Mucosa of descending colon (tissue), 3 donors: Measurements from ENCODE around the gene EPOP. TPM values are rescaled to one million over a fixed set of nuclear protein-coding genes. Genes with fewer than 3 reads are reported as not detected.

Experiments
- ATAC-seq: fragments of 200-7000 bp; cut with Tn5 transposase; one replicate; pipeline ENCODE4 v1.9.1; 2020; ENCODE audit warnings: mild to moderate bottlenecking, moderate library complexity
- DNase-seq, 3 donors: peaks; one replicate each; pipeline ENCODE4 v3.0.0-alpha.2; 2020
- H3K36me3 ChIP-seq: fragments of 200-600 bp; one replicate; pipeline ENCODE4 v1.8.0; 2021; ENCODE audit warnings: low read depth, mild to moderate bottlenecking
- H3K4me1 ChIP-seq: fragments of 200-600 bp; one replicate; pipeline ENCODE4 v1.8.0; 2021; ENCODE audit warnings: low read depth, mild to moderate bottlenecking
- H3K4me3 ChIP-seq: fragments of 200-600 bp; one replicate; pipeline ENCODE4 v1.8.0; 2021; ENCODE audit warnings: mild to moderate bottlenecking
- H3K9me3 ChIP-seq: fragments of 200-600 bp; one replicate; pipeline ENCODE4 v1.8.0; 2021; ENCODE audit warnings: mild to moderate bottlenecking
- CTCF ChIP-seq: fragments of 200-600 bp; IDR thresholded peaks from one replicate; pipeline ENCODE4 v1.8.0; 2022; ENCODE audit warnings: antibody characterized with exemption, mild to moderate bottlenecking
- intact Hi-C, 2 donors: fragments of 100-400 bp; cut with DNase I in 1 of 2; cut with micrococcal nuclease in 1 of 2; formaldehyde crosslinking; loops; one replicate each; pipeline versions ENCODE4 v1.11.0 to v1.11.1; 2022; cut with DNase I, micrococcal nuclease
- total RNA-seq, 3 donors: library from RNA; stranded (reverse); fragmentation: NEBNext Ultra II Directional in 2 of 3; extraction: Animal tissue kit (Norgen Biotek cat#: 25700) in 2 of 3; gene quantifications; one replicate each; pipeline versions ENCODE4 v1.2.1 to v1.2.4, GENCODE V29; 2021 to 2023
- donor health status: DM: no; HTN: no; CAD: no; lungs with moderate emphysema.
- donor health status: DM: no; HTN: no; CAD: no.
- donor health status: DM: no; HTN: yes; CAD: no.

The EPOP gene
- total RNA-seq, 3 donors from 2014 or later: 0.75 to 1.1 TPM; not detected in 1

- peaks cover 5% of the 10 kb centered on the region for H3K4me1 ChIP-seq
- no peak for TF ChIP-seq CTCF
- no peak for ATAC-seq
- intact Hi-C loops: no loop called here
- H3K4me3 ChIP-seq: no peak overlapping the region
- no peak for DNase-seq
- H3K9me3 ChIP-seq: no peaks in the 10 kb centered on the region
- no peaks in the 10 kb centered on the region for H3K36me3 ChIP-seq
Measured at GRCh38 chr17:38711792-38712571, 37.2 kb upstream of the EPOP start.

DNA sequence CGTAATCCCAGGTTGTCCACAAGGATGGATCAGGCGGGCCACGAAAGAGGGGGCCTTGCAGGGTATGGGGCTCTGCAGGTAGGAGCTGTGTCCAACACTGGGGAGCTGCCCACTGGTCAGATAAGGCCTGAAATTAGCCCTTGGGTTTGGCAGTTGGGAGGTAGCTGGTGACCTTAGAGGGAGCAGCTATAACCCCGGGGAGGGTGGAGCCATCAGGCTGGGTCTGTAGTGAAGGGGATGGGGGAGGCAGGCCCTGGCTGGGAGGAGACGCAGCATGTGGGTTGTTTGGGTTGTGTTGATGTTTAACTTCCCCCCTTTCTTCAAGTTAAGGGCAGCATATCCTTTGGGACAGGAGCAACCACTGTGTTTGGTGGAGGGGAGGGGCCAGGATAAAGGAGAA, 36.2 kb upstream of the EPOP start:
- intact Hi-C loops: no loop called here
- TF ChIP-seq CTCF: no peak
- H3K9me3 ChIP-seq: no peaks in the 10 kb centered on the region
- no peak overlapping the region for H3K4me3 ChIP-seq
- no peak for ATAC-seq
- peaks cover 6% of the 10 kb centered on the region for H3K4me1 ChIP-seq
- DNase-seq: no peak
- H3K36me3 ChIP-seq: no peaks in the 10 kb centered on the region

DNA sequence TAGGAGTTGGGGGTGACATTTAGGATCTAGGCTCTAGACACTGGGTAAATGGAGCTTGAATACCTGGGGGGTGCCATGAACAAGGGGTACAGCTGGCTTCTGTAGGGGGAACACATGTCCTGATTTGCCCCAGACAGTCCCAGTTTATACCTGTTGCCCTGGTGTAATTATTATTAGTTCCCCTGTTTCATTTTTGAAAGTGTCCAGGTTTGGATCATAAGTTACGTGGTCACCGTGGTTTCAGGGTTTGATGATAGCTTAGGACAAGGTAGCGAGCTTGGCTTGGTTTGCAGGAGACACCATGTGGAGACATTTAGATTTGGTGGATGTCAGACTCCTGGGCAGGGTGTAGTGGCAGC, 35.8 kb upstream of the EPOP start:
- Histone ChIP-seq H3K36me3 (no peaks in the 10 kb centered on the region), H3K4me3 (no peak overlapping the region), H3K9me3 (no peaks in the 10 kb centered on the region), H3K4me1 (peaks cover 6% of the 10 kb centered on the region)
- intact Hi-C loops: no loop called here
- no peak for TF ChIP-seq CTCF
- DNase-seq (no peak), ATAC-seq (no peak)

GRCh38 chr17:38709864-38710603, 35.3 kb upstream of the EPOP start:
- no peak for TF ChIP-seq CTCF
- H3K4me1 ChIP-seq: peaks cover 6% of the 10 kb centered on the region
- intact Hi-C loops: no loop called here
- no peaks in the 10 kb centered on the region for H3K9me3 ChIP-seq
- DNase-seq (no peak), ATAC-seq (no peak)
- H3K4me3 ChIP-seq: no peak overlapping the region
- H3K36me3 ChIP-seq: no peaks in the 10 kb centered on the region

DNA sequence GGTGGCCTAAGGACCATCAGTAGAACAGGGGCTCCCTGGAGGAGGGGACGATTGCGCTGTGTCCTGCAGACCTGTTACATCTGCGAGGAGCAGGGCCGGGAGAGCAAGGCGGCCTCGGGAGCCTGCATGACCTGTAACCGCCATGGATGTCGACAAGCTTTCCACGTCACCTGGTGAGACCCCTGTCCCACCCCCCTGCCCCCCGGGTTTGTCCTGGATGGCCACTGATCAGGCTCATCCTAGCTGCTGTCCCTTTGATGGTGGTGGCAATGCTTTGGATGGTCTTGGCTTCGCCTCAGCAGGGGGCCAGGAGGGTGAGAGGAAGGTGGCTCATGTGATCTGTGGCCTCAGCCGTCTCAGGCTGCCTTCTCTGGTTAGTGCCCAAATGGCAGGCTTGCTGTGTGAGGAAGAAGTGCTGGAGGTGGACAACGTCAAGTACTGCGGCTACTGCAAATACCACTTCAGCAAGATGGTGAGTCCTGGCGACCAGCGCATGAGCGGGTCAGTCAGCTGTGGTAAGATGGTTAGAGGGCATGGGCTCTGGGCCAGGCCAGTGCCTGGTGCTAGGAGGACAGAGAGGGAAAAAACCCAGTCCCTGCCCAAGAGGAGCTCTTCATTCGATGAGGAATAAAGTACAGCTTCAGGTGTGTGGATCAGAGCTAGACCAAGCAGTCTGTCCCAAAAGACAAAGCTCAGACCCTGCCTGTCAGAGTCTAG, 34.5 kb upstream of the EPOP start:
- intact Hi-C loops: no loop called here
- no peak for TF ChIP-seq CTCF
- ATAC-seq (no peak), DNase-seq (no peak)
- H3K9me3 ChIP-seq: no peaks in the 10 kb centered on the region
- no peak overlapping the region for H3K4me3 ChIP-seq
- H3K4me1 ChIP-seq: peaks cover 6% of the 10 kb centered on the region
- H3K36me3 ChIP-seq: no peaks in the 10 kb centered on the region
